Measurements from ENCODE around the gene WRAP73.

Gene WRAP73

GRCh38 chr1:3618531-3618880 lies 31.4 kb downstream of the WRAP73 start:
- Histone ChIP-seq H3K27me3 (ENCODE audit: insufficient read depth, low read length) (peaks cover 10% of the 10 kb centered on the region; the same call in 1 of the 2 replicates), H3K9ac (ENCODE audit: low read length) (no peak overlapping the region), H2AFZ (ENCODE audit: low read length) (no peak overlapping the region), H3K4me3 (ENCODE audit: low read depth, low read length, poor library complexity, severe bottlenecking) (no peak overlapping the region), H3K4me1 (ENCODE audit: insufficient read depth, low read length, severe bottlenecking) (peaks cover 6% of the 10 kb centered on the region), H3K36me3 (ENCODE audit: insufficient read depth, low read length) (no peaks in the 10 kb centered on the region), H3K9me3 (ENCODE audit: low read length) (no peaks in the 10 kb centered on the region), H3K9me2 (ENCODE audit: low read depth, low read length) (no peaks in the 10 kb centered on the region), H3K79me2 (ENCODE audit: insufficient read depth, low read length) (no peaks in the 10 kb centered on the region), H3K4me2 (ENCODE audit: low read length) (no peak overlapping the region), H3K27ac (ENCODE audit: low read depth, low read length, poor library complexity, severe bottlenecking) (no peak overlapping the region), H4K20me1 (ENCODE audit: insufficient read depth, low read length) (no peaks in the 10 kb centered on the region), H3F3A (ENCODE audit: insufficient read depth, low read length) (no peaks in the 10 kb centered on the region)
- TF ChIP-seq CTCF (IDR thresholded peaks at IDR 0.05; ENCODE audit: low read length) (no peak), EZH2 (IDR thresholded peaks at IDR 0.05; ENCODE audit: borderline replicate concordance, low read length) (no peak)

GRCh38 chr1:3617806-3618345 lies 32.0 kb downstream of the WRAP73 start:
- no peaks in the 10 kb centered on the region for H3K9me3 ChIP-seq (ENCODE audit: low read length)
- H3K9me2 ChIP-seq (ENCODE audit: low read depth, low read length) = no peaks in the 10 kb centered on the region
- no peak overlapping the region for H3K27ac ChIP-seq (ENCODE audit: low read depth, low read length, poor library complexity, severe bottlenecking)
- no peak overlapping the region for H3K4me2 ChIP-seq (ENCODE audit: low read length)
- no peak for TF ChIP-seq EZH2 (IDR thresholded peaks at IDR 0.05; ENCODE audit: borderline replicate concordance, low read length)
- TF ChIP-seq CTCF (IDR thresholded peaks at IDR 0.05; ENCODE audit: low read length) = no peak
- H3F3A ChIP-seq (ENCODE audit: insufficient read depth, low read length) = no peaks in the 10 kb centered on the region
- no peaks in the 10 kb centered on the region for H3K79me2 ChIP-seq (ENCODE audit: insufficient read depth, low read length)
- H3K4me3 ChIP-seq (ENCODE audit: low read depth, low read length, poor library complexity, severe bottlenecking) = no peak overlapping the region
- no peak overlapping the region for H2AFZ ChIP-seq (ENCODE audit: low read length)
- 0 out of 2 replicates have a peak, but pooled peaks cover 10% of the 10 kb centered on the region for H3K27me3 ChIP-seq (ENCODE audit: insufficient read depth, low read length)
- H3K9ac ChIP-seq (ENCODE audit: low read length) = no peak overlapping the region
- no peaks in the 10 kb centered on the region for H4K20me1 ChIP-seq (ENCODE audit: insufficient read depth, low read length)
- H3K4me1 ChIP-seq (ENCODE audit: insufficient read depth, low read length, severe bottlenecking) = peaks cover under 1% of the 10 kb centered on the region
- H3K36me3 ChIP-seq (ENCODE audit: insufficient read depth, low read length) = no peaks in the 10 kb centered on the region

GRCh38 chr1:3616861-3617260 lies 33.0 kb downstream of the WRAP73 start:
- Histone ChIP-seq H3F3A (ENCODE audit: insufficient read depth, low read length) (no peaks in the 10 kb centered on the region), H3K36me3 (ENCODE audit: insufficient read depth, low read length) (no peaks in the 10 kb centered on the region), H3K9me3 (ENCODE audit: low read length) (no peaks in the 10 kb centered on the region), H2AFZ (ENCODE audit: low read length) (no peak overlapping the region), H4K20me1 (ENCODE audit: insufficient read depth, low read length) (no peaks in the 10 kb centered on the region), H3K4me1 (ENCODE audit: insufficient read depth, low read length, severe bottlenecking) (no peaks in the 10 kb centered on the region), H3K27ac (ENCODE audit: low read depth, low read length, poor library complexity, severe bottlenecking) (no peak overlapping the region), H3K9me2 (ENCODE audit: low read depth, low read length) (no peaks in the 10 kb centered on the region), H3K4me3 (ENCODE audit: low read depth, low read length, poor library complexity, severe bottlenecking) (no peak overlapping the region), H3K9ac (ENCODE audit: low read length) (no peak overlapping the region), H3K27me3 (ENCODE audit: insufficient read depth, low read length) (0 out of 2 replicates have a peak, but pooled peaks cover 14% of the 10 kb centered on the region), H3K79me2 (ENCODE audit: insufficient read depth, low read length) (no peaks in the 10 kb centered on the region), H3K4me2 (ENCODE audit: low read length) (no peak overlapping the region)
- no peak for TF ChIP-seq CTCF (IDR thresholded peaks at IDR 0.05; ENCODE audit: low read length)
- no peak for TF ChIP-seq EZH2 (IDR thresholded peaks at IDR 0.05; ENCODE audit: borderline replicate concordance, low read length)

All from OCI-LY1 (cell line).